ENCODE results near the gene ADGRA1. TPM values are rescaled to one million over a fixed set of nuclear protein-coding genes. Genes with fewer than 3 reads are reported as not detected.
A peak's percentile ranks its signal among the peaks of the same experiment; 100 is the strongest.

ADGRA1 gene
- total RNA-seq, 6 donors from 2014 or later, result 0.30 to 1.0 (median 0.39) TPM; not detected in 1

GRCh38 chr10:133162910-133163856 is 75.5 kb downstream of the ADGRA1 start:
- DNase-seq, result no peak
- TF ChIP-seq POLR2A (IDR thresholded peaks at IDR 0.05) (no peak), CTCF (IDR thresholded peaks at IDR 0.05) (no peak), POLR2AphosphoS5 (IDR thresholded peaks at IDR 0.05) (no peak), EP300 (IDR thresholded peaks at IDR 0.05) (no peak)
- Histone ChIP-seq H3K4me1 (peaks cover 7 to 32% (median 19%) of the 10 kb centered on the region in 4 donors), H3K9me3 (no peaks in the 10 kb centered on the region), H3K27me3 (peaks cover 0 to 20% (median 9%) of the 10 kb centered on the region in 4 donors), H3K36me3 (no peaks in the 10 kb centered on the region), H3K27ac (peak overlapping the region in 1 of 4 donors; percentile 52), H3K4me3 (no peak overlapping the region)
- WGBS, 2 donors, result 81 to 83% methylated on average over 14 to 21 of the region's 21 CpGs
- ATAC-seq (ENCODE audit: low FRiP score in 2 of 2), result no peak

GRCh38 chr10:133163889-133164815 is 76.4 kb downstream of the ADGRA1 start:
- Histone ChIP-seq H3K4me3 (no peak overlapping the region), H3K27ac (no peak overlapping the region), H3K9me3 (no peaks in the 10 kb centered on the region), H3K27me3 (peaks cover 0 to 20% (median 9%) of the 10 kb centered on the region in 4 donors), H3K4me1 (peaks cover 7 to 30% (median 18%) of the 10 kb centered on the region in 4 donors), H3K36me3 (no peaks in the 10 kb centered on the region)
- WGBS, 2 donors, result 58 to 74% methylated on average over 3 to 30 of the region's 31 CpGs
- ATAC-seq (ENCODE audit: low FRiP score in 2 of 2) (no peak), DNase-seq (peak in 1 of 2 donors; percentile 81)
- TF ChIP-seq POLR2AphosphoS5 (IDR thresholded peaks at IDR 0.05) (no peak), EP300 (IDR thresholded peaks at IDR 0.05) (no peak), CTCF (IDR thresholded peaks at IDR 0.05) (no peak), POLR2A (IDR thresholded peaks at IDR 0.05) (no peak)

- peak in 1 of 2 donors; percentile 79 for DNase-seq
- Histone ChIP-seq H3K4me1 (peaks cover 7 to 21% (median 16%) of the 10 kb centered on the region in 4 donors), H3K36me3 (no peaks in the 10 kb centered on the region), H3K27ac (no peak overlapping the region), H3K9me3 (no peaks in the 10 kb centered on the region), H3K27me3 (peaks cover 0 to 18% (median 9%) of the 10 kb centered on the region in 4 donors), H3K4me3 (no peak overlapping the region)
- 83 to 90% methylated on average over 12 to 20 of the region's 26 CpGs for WGBS, 2 donors
- ATAC-seq (ENCODE audit: low FRiP score in 2 of 2), result no peak
- no peak for TF ChIP-seq POLR2AphosphoS5 (IDR thresholded peaks at IDR 0.05)
- no peak for TF ChIP-seq CTCF (IDR thresholded peaks at IDR 0.05)
- TF ChIP-seq POLR2A (IDR thresholded peaks at IDR 0.05), result no peak
These were observed 77.3 kb downstream of the ADGRA1 start for GRCh38 chr10:133164816-133165555.
